Measurements from ENCODE around the gene ARHGAP8.

ARHGAP8 gene

DNA sequence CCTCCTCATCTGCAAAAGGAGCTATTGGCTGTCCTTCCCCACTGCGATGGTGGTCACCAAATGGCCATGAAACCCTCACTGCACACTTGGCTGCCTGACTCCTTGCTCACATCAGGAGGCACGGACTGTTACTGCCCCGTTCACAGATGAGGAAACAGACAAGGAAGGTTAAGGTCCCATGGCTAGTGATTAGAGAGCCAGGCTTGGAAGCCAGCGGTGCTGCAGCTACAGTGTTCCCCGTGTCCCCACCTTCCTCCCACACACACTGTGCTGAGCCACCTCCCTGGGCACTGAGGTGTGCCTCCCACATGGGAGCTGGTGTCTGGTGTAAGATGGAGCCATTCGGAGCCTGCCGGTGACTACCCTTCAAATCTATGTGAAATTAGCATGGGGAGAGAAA, 2.6 kb downstream of the ARHGAP8 start:
- H3K9me3 ChIP-seq (ENCODE audit: control insufficient read depth, low read length), result no peaks in the 10 kb centered on the region
- H3K27ac ChIP-seq (ENCODE audit: insufficient read depth, low read depth, low read length, poor library complexity, severe bottlenecking), result no peak overlapping the region
- peaks cover 16% of the 10 kb centered on the region for H3K4me1 ChIP-seq (ENCODE audit: control insufficient read depth, insufficient read depth, low read length)
- no peaks in the 10 kb centered on the region for H3K36me3 ChIP-seq (ENCODE audit: control insufficient read depth, insufficient read depth, low read length)
- no peak overlapping the region for H3K4me3 ChIP-seq (ENCODE audit: insufficient read depth, low read depth, low read length)
- H3K27me3 ChIP-seq (ENCODE audit: control insufficient read depth, insufficient read depth, low read length, poor library complexity, severe bottlenecking), result peaks cover 30% of the 10 kb centered on the region
- WGBS, 2 experiments, result 83% methylated on average over 7 of the region's 7 CpGs

DNA sequence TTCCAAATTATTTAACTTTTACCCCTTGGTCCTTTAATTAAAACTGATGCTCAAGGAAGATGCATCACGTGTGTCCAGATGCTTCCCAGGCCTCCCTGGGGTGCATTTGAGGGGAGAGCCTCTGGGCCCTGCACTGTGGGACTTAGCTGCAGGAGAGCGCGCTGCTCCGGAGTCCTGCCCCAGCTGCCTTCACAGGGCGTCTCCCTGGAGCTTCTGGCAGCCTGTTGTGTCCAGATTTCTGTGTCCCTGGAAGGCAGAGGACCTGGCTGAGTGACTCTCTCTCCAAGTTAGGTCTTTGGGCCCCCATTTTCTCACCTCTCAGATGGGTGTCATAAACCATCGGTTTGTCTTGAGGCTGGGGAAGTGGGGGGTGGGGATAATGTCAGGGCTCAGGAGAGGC, 3.0 kb downstream of the ARHGAP8 start:
- no peaks in the 10 kb centered on the region for H3K36me3 ChIP-seq (ENCODE audit: control insufficient read depth, insufficient read depth, low read length)
- H3K27ac ChIP-seq (ENCODE audit: insufficient read depth, low read depth, low read length, poor library complexity, severe bottlenecking), result no peak overlapping the region
- H3K4me3 ChIP-seq (ENCODE audit: insufficient read depth, low read depth, low read length), result no peak overlapping the region
- no peaks in the 10 kb centered on the region for H3K9me3 ChIP-seq (ENCODE audit: control insufficient read depth, low read length)
- H3K27me3 ChIP-seq (ENCODE audit: control insufficient read depth, insufficient read depth, low read length, poor library complexity, severe bottlenecking), result peaks cover 30% of the 10 kb centered on the region
- 34 to 43% methylated on average over 6 of the region's 6 CpGs for whole genome bisulfite sequencing, 2 experiments
- H3K4me1 ChIP-seq (ENCODE audit: control insufficient read depth, insufficient read depth, low read length), result peaks cover 16% of the 10 kb centered on the region

DNA sequence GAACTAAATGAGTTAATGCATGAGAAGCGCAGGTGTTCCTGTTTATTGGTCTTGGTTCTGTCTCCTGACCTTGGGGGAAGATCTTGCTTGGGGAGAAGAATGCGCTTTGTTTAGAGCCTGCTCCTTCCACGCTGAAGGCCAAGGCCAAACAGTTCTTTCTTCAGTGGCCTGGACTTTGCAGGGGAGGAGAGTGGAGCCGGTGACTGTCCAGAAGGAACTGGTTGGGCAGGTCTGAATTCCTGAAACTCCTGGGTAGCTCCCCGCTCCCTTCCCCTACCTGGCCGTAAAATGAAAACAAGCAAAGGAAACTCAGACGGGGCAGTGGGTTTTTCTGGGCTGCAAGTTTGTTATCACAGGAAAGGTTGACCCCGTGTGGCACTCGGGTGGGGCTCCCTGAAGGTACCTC, 3.6 kb downstream of the ARHGAP8 start:
- WGBS, 2 experiments, result 66 to 72% methylated on average over 9 of the region's 9 CpGs
- H3K36me3 ChIP-seq (ENCODE audit: control insufficient read depth, insufficient read depth, low read length), result no peaks in the 10 kb centered on the region
- no peak overlapping the region for H3K27ac ChIP-seq (ENCODE audit: insufficient read depth, low read depth, low read length, poor library complexity, severe bottlenecking)
- H3K4me1 ChIP-seq (ENCODE audit: control insufficient read depth, insufficient read depth, low read length), result peaks cover 16% of the 10 kb centered on the region
- no peaks in the 10 kb centered on the region for H3K9me3 ChIP-seq (ENCODE audit: control insufficient read depth, low read length)
- peaks cover 30% of the 10 kb centered on the region for H3K27me3 ChIP-seq (ENCODE audit: control insufficient read depth, insufficient read depth, low read length, poor library complexity, severe bottlenecking)
- no peak overlapping the region for H3K4me3 ChIP-seq (ENCODE audit: insufficient read depth, low read depth, low read length)

DNA sequence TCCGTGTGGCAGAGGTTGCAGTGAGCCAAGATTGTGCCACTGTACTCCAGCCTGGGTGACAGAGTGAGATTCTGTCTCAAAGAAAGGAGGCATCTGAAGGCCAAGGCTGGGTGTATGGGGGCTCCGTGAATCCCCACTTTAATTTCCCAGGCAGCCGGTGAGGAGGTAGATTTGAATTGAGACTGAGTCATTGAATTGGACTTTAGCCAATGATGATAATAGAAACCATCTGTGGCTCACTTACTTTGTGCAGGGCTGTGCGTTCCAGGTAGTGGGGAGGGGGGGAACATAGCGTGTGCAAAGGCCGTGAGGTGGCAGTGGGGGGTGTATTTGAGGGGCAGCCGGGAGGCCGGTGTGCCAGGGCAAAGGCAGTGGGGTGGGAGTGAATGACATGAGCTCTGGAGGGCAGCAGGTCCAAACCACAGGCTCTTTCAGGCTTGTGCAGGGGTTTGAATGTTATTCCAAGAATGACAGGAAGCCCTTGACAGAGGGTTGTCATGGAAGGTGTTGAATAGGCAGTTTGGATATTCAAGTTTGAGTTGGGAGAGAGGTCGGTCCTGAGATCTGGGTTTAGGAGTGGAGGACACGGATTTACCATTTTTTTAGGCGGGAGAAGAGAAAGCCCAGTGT, 6.1 kb downstream of the ARHGAP8 start:
- no peak overlapping the region for H3K4me3 ChIP-seq (ENCODE audit: insufficient read depth, low read depth, low read length)
- peaks cover 10% of the 10 kb centered on the region for H3K4me1 ChIP-seq (ENCODE audit: control insufficient read depth, insufficient read depth, low read length)
- WGBS, 2 experiments, result 92 to 94% methylated on average over 11 of the region's 11 CpGs
- H3K9me3 ChIP-seq (ENCODE audit: control insufficient read depth, low read length), result no peaks in the 10 kb centered on the region
- peaks cover 13% of the 10 kb centered on the region for H3K27me3 ChIP-seq (ENCODE audit: control insufficient read depth, insufficient read depth, low read length, poor library complexity, severe bottlenecking)
- H3K27ac ChIP-seq (ENCODE audit: insufficient read depth, low read depth, low read length, poor library complexity, severe bottlenecking), result no peak overlapping the region
- no peaks in the 10 kb centered on the region for H3K36me3 ChIP-seq (ENCODE audit: control insufficient read depth, insufficient read depth, low read length)

DNA sequence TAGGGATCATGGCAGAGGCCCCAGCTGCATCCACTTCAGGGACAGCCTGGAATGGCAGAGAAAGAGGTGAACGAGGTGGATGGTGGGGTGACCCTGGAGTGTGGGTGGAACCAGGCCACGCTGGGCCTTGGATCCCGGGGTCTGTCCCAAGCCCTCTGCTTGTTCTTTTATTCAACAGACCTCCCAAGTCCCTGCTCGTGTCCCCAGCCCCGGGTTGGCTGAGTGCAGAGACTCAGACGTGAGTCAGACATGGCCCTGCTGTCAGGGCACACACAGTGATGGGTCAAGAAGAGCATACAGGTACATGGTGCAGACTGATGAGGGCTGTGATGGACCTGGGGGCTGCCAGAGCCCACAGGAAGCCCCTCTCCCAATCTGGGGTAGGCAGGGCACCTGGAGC, 6.6 kb downstream of the ARHGAP8 start:
- Histone ChIP-seq H3K27me3 (ENCODE audit: control insufficient read depth, insufficient read depth, low read length, poor library complexity, severe bottlenecking) (peaks cover 8% of the 10 kb centered on the region), H3K27ac (ENCODE audit: insufficient read depth, low read depth, low read length, poor library complexity, severe bottlenecking) (no peak overlapping the region), H3K36me3 (ENCODE audit: control insufficient read depth, insufficient read depth, low read length) (no peaks in the 10 kb centered on the region), H3K9me3 (ENCODE audit: control insufficient read depth, low read length) (no peaks in the 10 kb centered on the region), H3K4me1 (ENCODE audit: control insufficient read depth, insufficient read depth, low read length) (peaks cover 6% of the 10 kb centered on the region), H3K4me3 (ENCODE audit: insufficient read depth, low read depth, low read length) (no peak overlapping the region)
- WGBS, 2 experiments, result 91 to 95% methylated on average over 6 of the region's 6 CpGs

DNA sequence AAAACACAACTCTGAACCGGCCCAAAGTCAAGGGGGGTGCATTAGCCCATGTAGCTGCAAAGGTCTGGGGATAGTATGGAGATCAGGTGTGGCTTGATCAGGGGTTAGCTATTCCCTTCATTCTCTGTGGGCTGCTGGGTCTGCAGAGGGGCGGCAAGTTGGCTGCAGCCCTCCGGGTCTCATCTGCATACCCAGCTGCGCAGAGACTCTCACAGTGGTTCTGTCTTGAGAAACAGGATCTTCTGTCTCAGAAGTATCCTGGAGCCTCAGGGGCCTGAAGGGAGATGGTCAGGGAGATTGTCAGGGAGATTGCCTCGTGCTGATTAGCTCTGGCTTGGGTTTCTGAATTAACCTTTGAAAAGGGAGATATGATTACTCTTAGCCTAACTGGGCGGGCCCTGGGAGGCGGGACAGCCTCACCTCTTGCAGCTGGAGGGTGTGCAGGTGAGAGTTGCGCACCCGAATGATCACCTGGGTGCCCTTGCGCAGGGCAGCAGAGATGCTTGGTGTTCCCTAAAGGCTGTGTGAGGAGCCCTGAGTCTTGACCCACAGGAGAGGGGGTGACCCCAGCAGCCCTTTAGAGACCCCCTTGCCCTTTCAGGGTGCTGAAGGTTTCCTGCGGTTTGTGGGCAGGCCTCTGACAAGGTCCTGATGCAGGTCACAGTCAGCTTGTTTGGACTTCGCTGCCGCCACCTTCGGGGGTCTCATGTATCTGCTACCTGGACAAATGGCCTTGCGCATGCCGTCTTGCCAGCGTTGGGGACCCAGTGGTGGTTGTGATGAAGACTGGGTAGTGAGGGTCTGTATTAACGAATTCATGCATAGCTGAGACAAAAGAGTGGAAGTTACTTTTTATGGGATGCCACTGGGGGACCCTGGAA, 7.3 kb downstream of the ARHGAP8 start:
- 93 to 94% methylated on average over 18 of the region's 18 CpGs for WGBS, 2 experiments
- H3K27me3 ChIP-seq (ENCODE audit: control insufficient read depth, insufficient read depth, low read length, poor library complexity, severe bottlenecking), result peaks cover 1% of the 10 kb centered on the region
- H3K36me3 ChIP-seq (ENCODE audit: control insufficient read depth, insufficient read depth, low read length), result no peaks in the 10 kb centered on the region
- H3K9me3 ChIP-seq (ENCODE audit: control insufficient read depth, low read length), result no peaks in the 10 kb centered on the region
- no peak overlapping the region for H3K4me3 ChIP-seq (ENCODE audit: insufficient read depth, low read depth, low read length)
- no peak overlapping the region for H3K27ac ChIP-seq (ENCODE audit: insufficient read depth, low read depth, low read length, poor library complexity, severe bottlenecking)
- H3K4me1 ChIP-seq (ENCODE audit: control insufficient read depth, insufficient read depth, low read length), result peaks cover 7% of the 10 kb centered on the region

DNA sequence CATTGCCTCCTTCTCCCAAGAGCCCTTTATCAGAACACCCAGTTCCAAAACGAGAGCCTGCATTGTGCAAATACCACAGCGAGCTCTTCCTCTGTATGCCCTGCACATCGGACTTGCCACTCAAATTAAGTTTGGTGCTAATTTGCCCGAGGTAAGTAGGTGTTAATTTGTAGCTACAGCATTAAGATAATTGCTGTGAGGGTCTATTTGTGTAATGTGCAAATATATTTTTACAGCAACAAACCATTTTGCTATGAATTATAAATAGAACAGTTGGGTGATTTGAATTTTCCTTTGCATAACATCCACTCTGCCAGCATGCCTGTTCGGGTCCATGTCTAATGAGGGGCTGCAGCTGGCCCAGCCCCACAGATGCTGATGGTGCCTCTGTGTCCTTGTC, 8.1 kb downstream of the ARHGAP8 start:
- 87 to 88% methylated on average over 5 of the region's 5 CpGs for WGBS, 2 experiments
- Histone ChIP-seq H3K27me3 (ENCODE audit: control insufficient read depth, insufficient read depth, low read length, poor library complexity, severe bottlenecking) (no peaks in the 10 kb centered on the region), H3K9me3 (ENCODE audit: control insufficient read depth, low read length) (no peaks in the 10 kb centered on the region), H3K27ac (ENCODE audit: insufficient read depth, low read depth, low read length, poor library complexity, severe bottlenecking) (no peak overlapping the region), H3K4me1 (ENCODE audit: control insufficient read depth, insufficient read depth, low read length) (peaks cover 15% of the 10 kb centered on the region), H3K4me3 (ENCODE audit: insufficient read depth, low read depth, low read length) (no peak overlapping the region), H3K36me3 (ENCODE audit: control insufficient read depth, insufficient read depth, low read length) (no peaks in the 10 kb centered on the region)

DNA sequence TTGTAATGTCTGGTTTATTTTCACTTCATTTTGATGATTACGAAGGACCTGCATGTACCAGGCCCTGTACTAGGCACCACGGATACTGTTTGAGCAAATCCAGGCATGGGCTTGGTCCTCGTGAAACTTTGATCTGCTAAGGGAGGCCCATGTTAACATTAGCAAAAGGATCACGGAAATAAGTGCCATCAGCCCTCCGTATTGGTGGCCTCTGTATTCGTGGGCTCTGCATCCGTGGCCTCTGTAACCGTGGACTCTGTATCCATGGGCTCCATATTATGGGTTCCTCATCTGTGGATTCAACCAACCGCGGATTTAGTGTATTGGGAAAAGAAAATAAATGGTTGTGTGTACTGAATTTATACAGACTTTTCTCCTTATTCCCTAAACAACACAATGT, 8.7 kb downstream of the ARHGAP8 start:
- 80 to 84% methylated on average over 8 to 10 of the region's 10 CpGs for WGBS, 2 experiments
- no peak overlapping the region for H3K4me3 ChIP-seq (ENCODE audit: insufficient read depth, low read depth, low read length)
- H3K27me3 ChIP-seq (ENCODE audit: control insufficient read depth, insufficient read depth, low read length, poor library complexity, severe bottlenecking), result no peaks in the 10 kb centered on the region
- H3K36me3 ChIP-seq (ENCODE audit: control insufficient read depth, insufficient read depth, low read length), result no peaks in the 10 kb centered on the region
- H3K27ac ChIP-seq (ENCODE audit: insufficient read depth, low read depth, low read length, poor library complexity, severe bottlenecking), result no peak overlapping the region
- no peaks in the 10 kb centered on the region for H3K9me3 ChIP-seq (ENCODE audit: control insufficient read depth, low read length)
- H3K4me1 ChIP-seq (ENCODE audit: control insufficient read depth, insufficient read depth, low read length), result peaks cover 12% of the 10 kb centered on the region

DNA sequence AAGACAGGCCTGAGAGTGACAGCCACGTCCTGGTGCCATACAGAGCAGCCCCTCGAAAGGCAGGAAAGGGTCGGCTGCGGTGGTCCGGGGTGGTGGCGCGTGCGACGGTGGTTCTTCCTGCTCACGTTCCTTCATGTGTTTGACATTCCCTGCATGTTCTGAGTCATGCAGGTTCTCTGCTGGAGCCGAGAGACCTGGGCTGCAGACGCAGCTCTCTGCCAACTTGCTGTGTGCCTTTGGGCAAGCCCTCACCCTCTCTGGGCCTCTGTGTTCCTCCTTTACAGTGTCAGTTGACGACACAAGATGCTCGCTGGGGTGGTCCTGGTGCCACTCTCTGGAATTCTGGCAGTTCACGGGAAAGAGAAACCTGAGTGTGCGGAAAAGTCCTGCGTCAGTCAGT, 12.0 kb downstream of the ARHGAP8 start:
- H3K9me3 ChIP-seq (ENCODE audit: control insufficient read depth, low read length), result no peaks in the 10 kb centered on the region
- H3K4me1 ChIP-seq (ENCODE audit: control insufficient read depth, insufficient read depth, low read length), result peaks cover 11% of the 10 kb centered on the region
- H3K27ac ChIP-seq (ENCODE audit: insufficient read depth, low read depth, low read length, poor library complexity, severe bottlenecking), result no peak overlapping the region
- WGBS, 2 experiments, result 94 to 95% methylated on average over 17 of the region's 17 CpGs
- H3K27me3 ChIP-seq (ENCODE audit: control insufficient read depth, insufficient read depth, low read length, poor library complexity, severe bottlenecking), result no peaks in the 10 kb centered on the region
- H3K36me3 ChIP-seq (ENCODE audit: control insufficient read depth, insufficient read depth, low read length), result no peaks in the 10 kb centered on the region
- no peak overlapping the region for H3K4me3 ChIP-seq (ENCODE audit: insufficient read depth, low read depth, low read length)

DNA sequence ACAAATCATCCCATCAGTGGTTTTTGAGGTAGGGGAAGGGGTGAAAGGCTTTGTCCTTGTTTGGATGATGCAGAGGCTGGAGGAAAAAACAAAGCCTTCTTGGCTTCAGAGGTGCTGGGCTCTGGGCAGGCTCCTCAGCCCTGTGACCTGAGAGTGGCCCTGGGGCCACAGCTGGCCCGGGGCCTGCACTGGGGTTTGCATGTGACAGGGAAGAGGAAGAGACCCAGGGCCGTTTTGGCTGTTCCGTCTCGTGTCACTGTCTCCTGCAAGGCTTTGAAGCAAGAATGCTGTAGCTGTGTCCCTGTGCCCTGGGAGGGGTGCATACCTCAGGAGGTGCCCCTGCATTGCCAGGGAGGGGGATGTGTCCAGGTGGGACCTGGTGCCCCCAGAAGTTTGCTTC, 12.6 kb downstream of the ARHGAP8 start:
- Histone ChIP-seq H3K27ac (ENCODE audit: insufficient read depth, low read depth, low read length, poor library complexity, severe bottlenecking) (no peak overlapping the region), H3K36me3 (ENCODE audit: control insufficient read depth, insufficient read depth, low read length) (no peaks in the 10 kb centered on the region), H3K4me3 (ENCODE audit: insufficient read depth, low read depth, low read length) (no peak overlapping the region), H3K9me3 (ENCODE audit: control insufficient read depth, low read length) (no peaks in the 10 kb centered on the region), H3K4me1 (ENCODE audit: control insufficient read depth, insufficient read depth, low read length) (peaks cover 11% of the 10 kb centered on the region), H3K27me3 (ENCODE audit: control insufficient read depth, insufficient read depth, low read length, poor library complexity, severe bottlenecking) (no peaks in the 10 kb centered on the region)
- 77 to 80% methylated on average over 4 of the region's 4 CpGs for WGBS, 2 experiments

Data from ectodermal cell (in vitro differentiated cells).